CD14-positive monocyte (primary cell): ENCODE measurements around the gene CDH23. TPM values are rescaled to one million over a fixed set of nuclear protein-coding genes. Genes with fewer than 3 reads are reported as not detected.
A peak's percentile ranks its signal among the peaks of the same experiment; 100 is the strongest.

ENCODE experiments used
- DNase-seq, 3 donors: peaks; one replicate each; pipeline ENCODE4 v3.0.0-alpha.2; 2011 to 2022
- H2AFZ ChIP-seq: 2 replicates; pipeline ENCODE4 v1.6.0; 2012; ENCODE audit warnings: mild to moderate bottlenecking, low read depth, low read length, inconsistent platforms; ENCODE audit not compliant: insufficient read depth, poor library complexity, severe bottlenecking
- H3K27ac ChIP-seq, 2 donors: 1 replicate in 1 of 2; 2 replicates in 1 of 2; pipeline ENCODE4 v1.5.1; 2012 to 2013; ENCODE audit warnings: low read length in 2 of 2, control low read depth in 1 of 2, inconsistent platforms in 1 of 2, low read depth in 1 of 2, mild to moderate bottlenecking in 1 of 2
- H3K27me3 ChIP-seq, 2 donors: one replicate each; pipeline versions ENCODE4 v1.6.0 to v1.6.1; 2011 to 2013; ENCODE audit warnings: low read length in 2 of 2; ENCODE audit not compliant: control insufficient read depth in 2 of 2, insufficient read depth in 2 of 2
- H3K36me3 ChIP-seq, 2 donors: replicated peaks in 1 of 2; 1 replicate in 1 of 2; 2 replicates in 1 of 2; pipeline versions ENCODE4 v1.5.1 to v1.6.1; 2012 to 2013; ENCODE audit warnings: low read length in 2 of 2, control low read depth in 1 of 2, inconsistent platforms in 1 of 2, mild to moderate bottlenecking in 1 of 2; ENCODE audit not compliant: insufficient read depth in 2 of 2, control insufficient read depth in 1 of 2
- H3K4me1 ChIP-seq, 2 donors: 1 replicate in 1 of 2; 2 replicates in 1 of 2; pipeline versions ENCODE4 v1.5.1 to v1.6.1; 2012 to 2013; ENCODE audit warnings: low read length in 2 of 2, control low read depth in 1 of 2, inconsistent platforms in 1 of 2, mild to moderate bottlenecking in 1 of 2, moderate library complexity in 1 of 2; ENCODE audit not compliant: insufficient read depth in 2 of 2, control insufficient read depth in 1 of 2
- H3K4me2 ChIP-seq: replicated peaks from 2 replicates; pipeline ENCODE3; 2012; ENCODE audit warnings: low read length, moderate library complexity, mild to moderate bottlenecking; ENCODE audit not compliant: poor library complexity, severe bottlenecking; ENCODE audit errors: extremely low read depth
- H3K4me3 ChIP-seq, 3 experiments: fragments of 200-600 bp in 1 of 3; sonication (generic) in 1 of 3; replicated peaks in 1 of 3; 1 replicate in 2 of 3; 2 replicates in 1 of 3; pipeline ENCODE4 v1.5.1; 2011 to 2013; ENCODE audit warnings: low read length in 3 of 3, mild to moderate bottlenecking in 3 of 3, control low read depth in 2 of 3, low read depth in 2 of 3, inconsistent platforms in 1 of 3, moderate library complexity in 1 of 3
- H3K79me2 ChIP-seq: 2 replicates; pipeline ENCODE4 v1.6.0; 2012; ENCODE audit warnings: mild to moderate bottlenecking, control low read depth, inconsistent platforms, low read length, moderate library complexity; ENCODE audit not compliant: insufficient read depth
- H3K9ac ChIP-seq: 2 replicates; pipeline ENCODE4 v1.6.0; 2017; ENCODE audit warnings: low read length, mild to moderate bottlenecking; ENCODE audit not compliant: insufficient read depth, poor library complexity, severe bottlenecking
- H3K9me3 ChIP-seq, 2 donors: replicated peaks in 1 of 2; 1 replicate in 1 of 2; 2 replicates in 1 of 2; pipeline versions ENCODE4 v1.5.1 to v1.6.1; 2012 to 2013; ENCODE audit warnings: low read length in 2 of 2, control low read depth in 1 of 2; ENCODE audit not compliant: control insufficient read depth in 1 of 2, insufficient read depth in 1 of 2
- H4K20me1 ChIP-seq: 2 replicates; pipeline ENCODE4 v1.6.0; 2012; ENCODE audit warnings: mild to moderate bottlenecking, low read length, control low read depth, moderate library complexity; ENCODE audit not compliant: insufficient read depth
- H3K27ac Mint-ChIP-seq, 7 donors: one replicate each; pipeline ENCODE4 v1.8.0; 2020; ENCODE audit warnings: mild to moderate bottlenecking in 7 of 7, mixed read lengths in 7 of 7, moderate library complexity in 6 of 7, inconsistent platforms in 2 of 7
- H3K27me3 Mint-ChIP-seq, 3 donors: one replicate each; pipeline ENCODE4 v1.8.0; 2021 to 2022; ENCODE audit warnings: low read depth in 3 of 3, mild to moderate bottlenecking in 3 of 3, mixed read lengths in 3 of 3, moderate library complexity in 3 of 3, inconsistent platforms in 1 of 3
- H3K36me3 Mint-ChIP-seq, 2 donors: one replicate each; pipeline ENCODE4 v1.8.0; 2020; ENCODE audit warnings: mixed read lengths in 2 of 2, inconsistent platforms in 1 of 2, mild to moderate bottlenecking in 1 of 2
- H3K4me1 Mint-ChIP-seq: one replicate; pipeline ENCODE4 v1.8.0; 2020; ENCODE audit warnings: mild to moderate bottlenecking, mixed read lengths
- H3K4me3 Mint-ChIP-seq, 2 donors: one replicate each; pipeline ENCODE4 v1.8.0; 2020; ENCODE audit warnings: mild to moderate bottlenecking in 2 of 2, mixed read lengths in 2 of 2, moderate library complexity in 1 of 2
- H3K9me3 Mint-ChIP-seq, 7 donors: one replicate each; pipeline ENCODE4 v1.8.0; 2020 to 2022; ENCODE audit warnings: mixed read lengths in 7 of 7, mild to moderate bottlenecking in 6 of 7, moderate library complexity in 6 of 7, inconsistent platforms in 2 of 7
- CTCF ChIP-seq: fragments of 200-600 bp; IDR thresholded peaks from one replicate; pipeline ENCODE4 v1.8.0; 2022; ENCODE audit warnings: antibody characterized with exemption, mild to moderate bottlenecking
- WGBS: methylation state at CpG from one replicate; pipeline ENCODE4 v1.1.5; 2013; ENCODE audit warnings: missing lambda C conversion rate; ENCODE audit not compliant: insufficient coverage; 5-methylcytosine and 5-hydroxymethylcytosine counted together
- intact Hi-C, 2 donors: fragments of 100-400 bp; cut with micrococcal nuclease; formaldehyde crosslinking; loops; one replicate each; pipeline versions ENCODE4 v1.15.0 to v1.15.1; 2023
- polyA plus RNA-seq, 3 donors: library from polyadenylated mRNA; depleted of rRNA in 1 of 3; unstranded in 2 of 3; stranded (reverse) in 1 of 3; fragments of 300-500 nt in 2 of 3; fragments of >200 nt in 1 of 3; fragmentation: Illumina TruSeq in 2 of 3; gene quantifications; 1 replicate in 2 of 3; 2 replicates in 1 of 3; pipeline ENCODE4 v1.2.3, GENCODE V29; 2012 to 2021

CDH23 gene
- polyA plus RNA-seq, 3 donors: 8.2 to 36.2 (median 10.5) TPM

- H3K4me3 Mint-ChIP-seq: peak overlapping the region; percentile 39 to 42
- peaks cover 0 to 2% (median 0%) of the 10 kb centered on the region in 3 donors for H3K27me3 Mint-ChIP-seq
- H3K79me2 ChIP-seq: peaks cover 93% of the 10 kb centered on the region
- intact Hi-C loops: no loop called here
- peak overlapping the region in 1 of 2 donors; percentile 86 for H3K27ac ChIP-seq
- peaks cover 0 to 6% of the 10 kb centered on the region in 2 donors for H3K9me3 ChIP-seq
- H3K4me2 ChIP-seq: peak overlapping the region; percentile 14
- no peak for TF ChIP-seq CTCF
- peaks cover 5 to 18% (median 11%) of the 10 kb centered on the region in 7 donors for H3K9me3 Mint-ChIP-seq
- no peak overlapping the region for H2AFZ ChIP-seq
- 96% methylated on average over 4 of the region's 6 CpGs for WGBS
- H3K9ac ChIP-seq: no peak overlapping the region
- H3K27ac Mint-ChIP-seq: peak overlapping the region; percentile 75 to 97 (median 95)
- peak overlapping the region in 1 of 3 experiments; percentile 64 for H3K4me3 ChIP-seq
- no peak for DNase-seq
- no peaks in the 10 kb centered on the region for H3K27me3 ChIP-seq
- H3K4me1 ChIP-seq: peaks cover 81 to 95% of the 10 kb centered on the region in 2 donors
- peaks cover 76% of the 10 kb centered on the region for H3K4me1 Mint-ChIP-seq
- peaks cover 100% of the 10 kb centered on the region for H4K20me1 ChIP-seq
- H3K36me3 ChIP-seq: peaks cover 93 to 98% of the 10 kb centered on the region in 2 donors
- H3K36me3 Mint-ChIP-seq: peaks cover 92 to 99% of the 10 kb centered on the region in 2 donors
These were observed 431.1 kb downstream of the CDH23 start for GRCh38 chr10:71827852-71828251.

GRCh38 chr10:71828702-71829101, 432.0 kb downstream of the CDH23 start:
- no peak overlapping the region for H2AFZ ChIP-seq
- peaks cover 93% of the 10 kb centered on the region for H3K79me2 ChIP-seq
- H3K4me2 ChIP-seq: peak overlapping the region; percentile 51
- peak overlapping the region; percentile 15 for H3K9ac ChIP-seq
- Mint-ChIP-seq H3K27me3 (no peaks in the 10 kb centered on the region), H3K27ac (peak overlapping the region; percentile 79 to 97 (median 95)), H3K36me3 (peaks cover 91 to 99% of the 10 kb centered on the region in 2 donors), H3K4me3 (peak overlapping the region; percentile 27 to 35), H3K9me3 (peaks cover 5 to 22% (median 11%) of the 10 kb centered on the region in 7 donors), H3K4me1 (peaks cover 76% of the 10 kb centered on the region)
- peaks cover 81 to 95% of the 10 kb centered on the region in 2 donors for H3K4me1 ChIP-seq
- TF ChIP-seq CTCF: no peak
- H3K4me3 ChIP-seq: peak overlapping the region in 2 of 3 experiments; percentile 2 to 64
- peaks cover 92 to 98% of the 10 kb centered on the region in 2 donors for H3K36me3 ChIP-seq
- H3K27me3 ChIP-seq: no peaks in the 10 kb centered on the region
- 100% methylated on average over 3 of the region's 7 CpGs for WGBS
- DNase-seq: no peak
- peaks cover 100% of the 10 kb centered on the region for H4K20me1 ChIP-seq
- intact Hi-C loops: no loop called here
- peaks cover 0 to 6% of the 10 kb centered on the region in 2 donors for H3K9me3 ChIP-seq
- H3K27ac ChIP-seq: peak overlapping the region; percentile 86 to 87
